Measurements from ENCODE around the gene PPP1R27.

PPP1R27 gene

GRCh38 chr17:81863123-81863675 lies 28.3 kb upstream of the PPP1R27 start:
- FAIRE-seq (no peak), DNase-seq (ENCODE audit: low spot score) (no peak)

GRCh38 chr17:81860756-81861568 lies 26.1 kb upstream of the PPP1R27 start:
- DNase-seq (ENCODE audit: low spot score) (peak; percentile 100), FAIRE-seq (peak; percentile 93)

- DNase-seq (ENCODE audit: low spot score), result no peak
- no peak for FAIRE-seq
Measured at GRCh38 chr17:81859906-81860755, 25.3 kb upstream of the PPP1R27 start, which contains the start of gene P4HB. Gene P4HB, minus strand, starts transcription at chr17:81860535. Its CDS starts 64 bp downstream, at chr17:81860471.

DNA sequence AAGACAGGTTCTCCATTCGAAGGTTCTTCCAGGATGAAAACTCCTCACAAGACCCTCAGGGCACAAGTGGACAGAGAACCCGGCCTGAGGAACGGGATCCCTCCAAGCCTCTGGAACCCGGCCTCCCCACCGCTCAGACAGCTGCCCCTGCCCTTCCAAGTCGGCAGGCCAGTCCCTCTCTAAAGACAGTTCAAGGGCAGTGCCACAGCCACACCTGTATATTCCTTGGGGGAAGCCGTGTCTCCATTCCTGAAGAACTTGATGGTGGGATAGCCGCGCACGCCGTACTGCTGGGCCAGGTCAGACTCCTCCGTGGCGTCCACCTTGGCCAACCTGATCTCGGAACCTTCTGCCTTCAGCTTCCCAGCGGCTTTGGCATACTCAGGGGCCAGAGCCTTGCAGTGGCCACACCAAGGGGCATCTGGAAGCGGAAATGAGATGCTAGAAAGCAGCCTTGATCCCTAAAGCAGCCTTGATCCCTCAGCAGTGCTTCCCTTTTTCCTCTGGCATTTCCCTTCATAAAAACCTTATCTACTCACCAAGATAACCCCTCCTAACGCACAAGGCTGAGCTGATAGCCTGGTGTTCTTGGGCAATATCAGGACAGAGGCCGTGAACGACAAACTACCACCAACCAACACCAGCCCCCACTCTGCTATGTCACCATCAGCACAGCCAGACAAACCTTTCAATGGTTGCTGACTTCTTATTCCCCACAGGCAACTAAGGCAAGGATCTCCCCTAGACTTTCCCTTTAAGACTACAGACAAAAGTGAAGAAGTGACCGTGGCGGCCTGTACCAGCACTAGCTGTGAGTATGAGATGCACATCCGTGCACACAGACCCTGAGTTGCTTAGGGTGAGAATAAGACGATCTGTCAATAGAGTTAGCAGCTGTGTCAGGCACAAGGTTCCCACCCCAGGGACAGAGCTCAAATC lies 24.4 kb upstream of the PPP1R27 start:
- FAIRE-seq (no peak), DNase-seq (ENCODE audit: low spot score) (no peak)

DNA sequence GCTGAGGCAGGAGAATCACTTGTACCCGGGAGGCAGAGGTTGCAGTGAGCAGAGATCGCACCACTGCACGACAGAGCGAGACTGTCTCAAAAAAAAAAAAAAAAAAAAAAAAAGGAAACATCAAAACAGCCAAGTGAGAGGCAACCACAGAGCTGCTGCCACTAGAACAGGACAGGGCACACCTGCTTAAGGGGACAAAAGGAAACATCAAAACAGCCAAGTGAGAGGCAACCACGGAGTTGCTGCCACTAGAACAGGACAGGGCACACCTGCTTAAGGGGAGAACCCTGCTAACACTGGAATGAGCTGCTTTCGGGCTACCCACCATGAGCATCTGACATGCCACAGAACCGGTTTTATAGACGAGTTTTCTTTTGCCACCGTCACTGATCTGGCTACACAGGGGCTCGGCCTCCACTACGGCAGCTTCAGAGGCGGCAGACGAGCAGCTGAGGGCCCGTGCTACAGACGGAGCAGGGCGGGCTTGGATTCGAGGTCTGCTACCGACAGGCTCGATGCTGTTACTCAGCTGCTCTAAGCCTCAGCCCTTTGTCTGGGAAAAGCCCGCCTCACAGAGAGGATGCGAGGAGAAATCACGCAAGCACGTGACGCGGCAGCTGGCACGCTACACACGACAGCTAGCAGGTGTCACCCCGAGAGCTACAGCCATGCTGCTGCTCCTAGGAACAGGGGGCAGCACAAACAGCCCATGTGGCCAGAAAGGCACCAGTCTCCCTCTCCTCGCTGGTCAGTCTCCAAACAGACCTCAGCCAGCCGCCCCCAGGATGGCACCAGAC lies 23.5 kb upstream of the PPP1R27 start:
- DNase-seq (ENCODE audit: low spot score), result no peak

GRCh38 chr17:81854974-81855774 lies 20.3 kb upstream of the PPP1R27 start:
- DNase-seq (ENCODE audit: low spot score), result no peak
- FAIRE-seq, result no peak

More for the DNA sequence above, 23.5 kb upstream of the PPP1R27 start:
- no peak for FAIRE-seq

- DNase-seq (ENCODE audit: low spot score) (no peak), FAIRE-seq (no peak)
Measured at GRCh38 chr17:81852237-81852636, 17.4 kb upstream of the PPP1R27 start.

DNA sequence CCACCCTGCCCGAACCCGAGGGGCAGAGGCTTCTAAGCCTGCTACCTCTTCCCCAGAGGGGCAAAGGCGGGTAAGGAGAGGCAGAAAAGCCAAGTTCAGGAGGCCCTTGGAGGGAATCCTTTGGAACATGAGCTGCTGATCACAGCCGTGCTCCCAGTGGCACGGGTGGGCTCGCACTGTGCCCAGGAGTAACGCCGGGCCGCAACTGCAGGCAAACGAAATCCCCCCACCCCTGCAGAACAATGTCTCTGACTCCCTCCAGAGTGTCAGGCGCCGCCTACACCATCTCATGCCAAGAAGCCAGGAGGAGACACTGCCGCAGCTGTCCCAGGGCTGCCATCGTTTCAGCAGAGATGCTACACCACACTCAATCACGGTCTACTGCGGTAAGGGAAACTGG lies 16.6 kb upstream of the PPP1R27 start:
- DNase-seq (ENCODE audit: low spot score) (no peak), FAIRE-seq (no peak)

- no peak for DNase-seq (ENCODE audit: low spot score)
- FAIRE-seq, result no peak
Measured at GRCh38 chr17:81849457-81849856, 14.6 kb upstream of the PPP1R27 start.

DNA sequence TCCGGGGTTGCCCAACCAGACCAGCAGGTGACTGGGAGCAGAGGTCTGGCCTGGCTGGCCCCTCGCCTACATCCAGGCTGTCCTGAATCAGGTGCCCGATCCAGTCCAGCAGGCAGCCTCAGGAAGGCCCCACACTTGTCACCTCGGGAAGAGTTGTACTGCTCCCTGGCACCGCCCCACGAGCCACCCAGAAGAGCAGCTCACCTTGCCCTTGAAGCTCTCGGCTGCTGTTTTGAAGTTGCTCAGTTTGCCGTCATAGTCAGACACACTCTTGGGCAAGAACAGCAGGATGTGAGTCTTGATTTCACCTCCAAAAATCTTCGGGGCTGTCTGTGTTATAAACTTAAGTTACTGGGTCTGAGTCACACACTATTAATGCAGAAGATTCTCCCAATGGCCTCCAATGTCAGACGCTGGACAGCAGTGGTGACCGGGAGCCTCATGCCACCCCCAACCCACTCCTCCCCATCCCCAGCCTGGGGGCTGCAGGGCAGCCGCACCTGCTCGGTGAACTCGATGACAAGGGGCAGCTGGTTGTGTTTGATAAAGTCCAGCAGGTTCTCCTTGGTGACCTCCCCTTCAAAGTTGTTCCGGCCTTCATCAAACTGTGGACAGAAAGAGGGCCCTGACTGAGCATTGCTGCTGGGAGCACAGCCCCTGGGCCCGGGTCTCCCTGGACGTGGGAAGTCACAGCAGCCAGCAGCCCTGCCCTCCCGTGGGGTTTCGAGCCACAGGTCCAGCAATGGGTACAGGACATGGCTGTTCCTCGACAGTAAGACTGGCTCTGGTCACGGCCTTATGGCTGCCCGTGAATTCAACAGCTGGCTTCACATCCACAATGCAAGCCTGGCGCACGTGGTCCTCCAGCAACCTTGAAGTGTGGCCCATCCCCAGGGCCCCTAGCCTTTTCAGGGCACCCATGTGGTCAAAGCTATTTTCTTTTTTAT lies 12.2 kb upstream of the PPP1R27 start:
- FAIRE-seq, result no peak
- no peak for DNase-seq (ENCODE audit: low spot score)

DNA sequence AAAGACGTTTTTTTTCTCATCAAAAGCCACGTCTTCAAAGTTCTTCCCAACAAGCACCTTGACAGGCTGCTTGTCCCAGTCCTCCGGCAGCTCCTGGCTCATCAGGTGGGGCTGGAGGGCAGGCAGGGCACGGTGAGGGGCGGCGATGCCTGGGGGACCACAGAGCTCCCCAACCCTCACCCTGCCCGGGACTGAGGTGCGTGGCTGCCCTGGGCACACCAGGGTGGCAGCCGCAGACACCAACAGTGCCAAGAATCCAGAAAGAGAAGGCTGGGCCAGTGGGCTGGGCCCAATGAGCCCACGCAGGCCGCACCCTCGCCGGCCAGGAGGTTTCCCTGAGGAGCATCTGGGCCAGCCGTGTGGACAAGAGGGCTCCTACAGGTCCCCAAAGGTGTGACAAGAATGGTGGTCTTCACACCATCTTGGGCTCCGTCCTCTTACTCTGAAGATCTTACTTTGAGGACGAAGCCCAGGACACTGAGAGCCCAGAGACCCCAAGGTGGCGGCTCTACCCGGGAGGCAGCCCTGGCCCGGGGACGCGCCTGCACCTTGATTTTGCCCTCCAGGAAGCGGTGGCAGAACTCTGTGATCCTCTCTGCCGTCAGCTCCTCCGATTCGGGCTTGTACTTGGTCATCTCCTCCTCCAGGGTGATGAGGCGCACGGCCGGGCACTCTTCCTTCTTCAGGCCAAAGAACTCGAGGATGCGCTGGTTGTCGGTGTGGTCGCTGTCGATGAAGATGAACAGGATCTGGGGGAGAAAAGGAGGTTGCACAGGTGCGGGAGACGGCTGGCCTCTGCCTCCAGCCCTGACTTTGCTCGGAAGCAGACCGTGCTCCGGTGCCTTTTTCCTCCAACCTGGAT lies 11.3 kb upstream of the PPP1R27 start:
- FAIRE-seq (no peak), DNase-seq (ENCODE audit: low spot score) (no peak)

GRCh38 chr17:81845361-81845760 lies 10.5 kb upstream of the PPP1R27 start:
- FAIRE-seq (no peak), DNase-seq (ENCODE audit: low spot score) (no peak)

- FAIRE-seq, result no peak
Measured at GRCh38 chr17:81844887-81845286, 10.0 kb upstream of the PPP1R27 start.

DNA sequence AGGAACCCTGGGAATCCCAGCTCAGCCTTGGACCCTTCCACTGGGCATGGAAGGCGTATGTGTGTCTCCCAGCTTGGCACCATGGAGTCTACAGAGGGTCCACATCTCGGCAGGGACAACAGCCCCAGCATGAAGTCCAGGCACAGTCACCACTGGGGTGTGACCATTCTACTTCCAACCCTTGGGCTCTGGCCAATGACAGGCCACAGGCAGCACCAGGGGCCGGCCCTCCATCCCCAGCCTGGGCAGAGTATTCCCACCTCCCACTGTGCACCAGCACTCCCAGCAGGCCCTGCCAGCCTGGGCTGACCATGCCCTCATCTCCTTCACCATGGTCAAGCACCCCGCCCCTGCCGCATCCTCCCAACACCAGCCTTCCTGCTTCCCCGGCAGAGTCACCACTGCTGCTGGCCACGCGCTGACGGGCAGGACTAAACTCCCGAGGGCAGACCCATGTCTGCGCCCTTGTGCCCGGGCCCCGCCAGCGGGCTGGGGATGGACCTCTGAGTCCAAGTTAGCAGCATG lies 9.5 kb upstream of the PPP1R27 start:
- DNase-seq (ENCODE audit: low spot score) (no peak), FAIRE-seq (no peak)

More at GRCh38 chr17:81844887-81845286, 10.0 kb upstream of the PPP1R27 start:
- no peak for DNase-seq (ENCODE audit: low spot score)

DNA sequence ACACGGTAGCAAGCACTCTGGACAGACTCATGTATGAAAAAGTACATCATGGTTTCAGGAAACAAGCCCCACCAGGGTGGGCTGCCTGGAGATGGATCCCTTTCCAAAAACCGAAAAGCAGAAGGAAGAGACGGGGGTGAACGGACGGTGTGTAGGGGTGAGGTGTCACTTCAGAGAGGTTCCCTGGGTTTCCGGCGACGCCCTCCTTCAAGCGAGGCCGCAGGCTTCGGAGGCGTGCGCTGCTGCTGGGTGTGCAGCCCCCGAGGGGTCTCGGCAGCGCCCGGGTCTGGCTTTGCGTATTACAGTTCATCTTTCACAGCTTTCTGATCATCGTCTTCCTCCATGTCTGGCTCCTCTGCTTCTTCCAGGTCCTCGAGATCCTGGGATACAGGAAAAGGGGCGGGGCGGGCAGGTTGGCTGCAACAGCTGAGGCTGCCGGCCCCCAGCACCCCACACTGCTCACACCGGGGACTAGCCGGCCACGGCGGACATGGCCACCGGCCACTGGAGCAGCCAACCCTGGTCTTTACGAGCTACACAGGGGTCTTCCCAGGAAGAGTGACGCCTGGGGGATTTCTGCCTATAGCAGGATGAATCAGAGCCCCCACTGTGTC lies 9.0 kb upstream of the PPP1R27 start:
- DNase-seq (ENCODE audit: low spot score) (no peak), FAIRE-seq (no peak)

DNA sequence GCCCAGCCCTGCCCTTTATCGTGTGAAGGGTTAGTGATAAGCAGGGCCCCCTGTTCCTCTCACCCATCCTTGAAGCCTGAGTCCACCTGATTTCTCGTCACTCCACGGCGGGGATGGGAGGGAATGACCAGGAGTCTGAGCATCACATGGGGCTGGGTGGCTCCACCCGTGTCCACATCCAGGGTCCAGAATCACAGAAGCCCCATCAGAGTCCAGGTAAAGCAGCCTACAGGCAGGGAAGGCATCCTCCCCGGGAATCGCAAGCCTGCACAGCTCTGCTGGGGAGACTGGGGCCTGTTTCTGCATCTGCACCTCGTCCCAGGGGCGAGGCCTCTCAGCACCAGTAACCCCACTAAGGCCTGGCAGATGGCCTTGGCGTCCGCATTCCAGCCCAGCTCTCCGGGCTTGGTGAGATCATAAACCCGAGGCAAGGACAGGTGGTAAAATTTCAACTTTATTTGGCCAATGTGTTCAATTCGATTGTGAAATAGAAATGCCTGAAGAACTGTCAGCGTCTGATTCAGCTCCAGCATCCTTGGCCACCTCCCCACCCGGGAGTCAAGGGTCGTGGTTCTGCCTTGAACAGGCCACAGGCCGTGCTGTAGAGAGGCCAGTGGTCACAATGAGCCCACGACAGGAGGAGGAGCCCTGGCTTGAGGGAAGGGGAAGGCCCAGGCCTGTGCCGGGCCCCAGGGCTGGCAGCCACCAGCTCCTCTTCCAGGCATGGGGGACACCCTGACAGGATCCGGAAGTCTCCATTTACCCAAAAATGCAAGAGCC lies 8.1 kb upstream of the PPP1R27 start:
- no peak for FAIRE-seq
- no peak for DNase-seq (ENCODE audit: low spot score)
